HEK293T (cell line): ENCODE results near the gene HPCAL1.

Experiments
- ARNT ChIP-seq: fragments of 450-650 bp; IDR thresholded peaks from 2 replicates; pipeline ENCODE4 v1.6.1; 2017; ENCODE audit warnings: mild to moderate bottlenecking
- BHLHE40 ChIP-seq: fragments of 450-650 bp; IDR thresholded peaks from 2 replicates; pipeline ENCODE4 v1.6.1; 2016; ENCODE audit warnings: mild to moderate bottlenecking, moderate library complexity, borderline replicate concordance
- CTBP1 ChIP-seq: fragments of 450-650 bp; IDR thresholded peaks from 2 replicates; pipeline ENCODE4 v1.6.1; 2016; ENCODE audit warnings: borderline replicate concordance
- ELF4 ChIP-seq: fragments of 450-650 bp; IDR thresholded peaks from 2 replicates; pipeline ENCODE4 v1.6.1; 2017; ENCODE audit warnings: antibody characterized with exemption
- FOXA1 ChIP-seq: fragments of 450-650 bp; IDR thresholded peaks from 2 replicates; pipeline ENCODE4 v1.6.1; 2016; ENCODE audit warnings: mild to moderate bottlenecking
- FOXK2 ChIP-seq: fragments of 450-650 bp; IDR thresholded peaks from 2 replicates; pipeline ENCODE4 v1.6.1; 2016; ENCODE audit warnings: mild to moderate bottlenecking
- FOXM1 ChIP-seq: fragments of 450-650 bp; IDR thresholded peaks from 2 replicates; pipeline ENCODE4 v1.6.1; 2017; ENCODE audit warnings: mild to moderate bottlenecking, borderline replicate concordance
- HDGF ChIP-seq: fragments of 450-650 bp; IDR thresholded peaks from 2 replicates; pipeline ENCODE4 v1.6.1; 2017; ENCODE audit warnings: antibody characterized with exemption, borderline replicate concordance
- LEF1 ChIP-seq: fragments of 450-650 bp; IDR thresholded peaks from 2 replicates; pipeline ENCODE4 v1.6.1; 2017; ENCODE audit warnings: mild to moderate bottlenecking, borderline replicate concordance
- NFRKB ChIP-seq: fragments of 450-650 bp; IDR thresholded peaks from 2 replicates; pipeline ENCODE4 v1.6.1; 2016; ENCODE audit warnings: mild to moderate bottlenecking, moderate library complexity

- no peak for TF ChIP-seq FOXA1
- TF ChIP-seq BHLHE40 = no peak
- no peak for TF ChIP-seq ELF4
- TF ChIP-seq LEF1 = no peak
- no peak for TF ChIP-seq NFRKB
- TF ChIP-seq ARNT = no peak
- TF ChIP-seq FOXM1 = no peak
- TF ChIP-seq HDGF = no peak
- TF ChIP-seq FOXK2 = no peak
- TF ChIP-seq CTBP1 = no peak
Measured at GRCh38 chr2:10310309-10310888, 7.7 kb downstream of the HPCAL1 start.
